GM10266 (cell line): ENCODE measurements around the gene CLNK.

Experiments used
- DNase-seq: peaks from one replicate; pipeline ENCODE4 v3.0.0; 2012; ENCODE audit errors: extremely low spot score
- TF ChIP-seq, protein P1 (sequence below): IDR thresholded peaks from 2 replicates; pipeline ENCODE4 v1.5.1; 2012; ENCODE audit warnings: mild to moderate bottlenecking, low read depth; ENCODE audit not compliant: control insufficient read depth, insufficient read depth; ENCODE audit errors: missing control alignments

CLNK gene

DNA sequence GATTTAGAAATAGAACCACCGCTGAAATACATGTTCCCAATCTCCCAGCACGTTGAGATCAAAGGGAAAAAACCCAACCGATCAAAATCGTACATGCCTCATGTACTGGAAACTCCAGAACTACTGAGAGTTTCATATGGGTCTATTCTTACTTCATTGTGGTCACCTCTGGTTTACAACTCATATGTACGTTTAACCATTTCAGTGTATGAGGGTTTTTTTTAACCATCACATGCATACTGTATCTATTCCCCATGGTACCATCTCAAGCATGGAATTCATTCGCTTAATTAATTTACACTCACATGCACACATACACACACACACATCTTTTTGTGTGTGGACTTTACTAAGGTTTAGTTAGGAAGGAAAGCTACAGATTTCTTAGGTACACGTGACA lies 46.0 kb upstream of the CLNK start:
- TF ChIP-seq, protein P1, sequence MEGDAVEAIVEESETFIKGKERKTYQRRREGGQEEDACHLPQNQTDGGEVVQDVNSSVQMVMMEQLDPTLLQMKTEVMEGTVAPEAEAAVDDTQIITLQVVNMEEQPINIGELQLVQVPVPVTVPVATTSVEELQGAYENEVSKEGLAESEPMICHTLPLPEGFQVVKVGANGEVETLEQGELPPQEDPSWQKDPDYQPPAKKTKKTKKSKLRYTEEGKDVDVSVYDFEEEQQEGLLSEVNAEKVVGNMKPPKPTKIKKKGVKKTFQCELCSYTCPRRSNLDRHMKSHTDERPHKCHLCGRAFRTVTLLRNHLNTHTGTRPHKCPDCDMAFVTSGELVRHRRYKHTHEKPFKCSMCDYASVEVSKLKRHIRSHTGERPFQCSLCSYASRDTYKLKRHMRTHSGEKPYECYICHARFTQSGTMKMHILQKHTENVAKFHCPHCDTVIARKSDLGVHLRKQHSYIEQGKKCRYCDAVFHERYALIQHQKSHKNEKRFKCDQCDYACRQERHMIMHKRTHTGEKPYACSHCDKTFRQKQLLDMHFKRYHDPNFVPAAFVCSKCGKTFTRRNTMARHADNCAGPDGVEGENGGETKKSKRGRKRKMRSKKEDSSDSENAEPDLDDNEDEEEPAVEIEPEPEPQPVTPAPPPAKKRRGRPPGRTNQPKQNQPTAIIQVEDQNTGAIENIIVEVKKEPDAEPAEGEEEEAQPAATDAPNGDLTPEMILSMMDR, result no peak
- peak; percentile 30 for DNase-seq

DNA sequence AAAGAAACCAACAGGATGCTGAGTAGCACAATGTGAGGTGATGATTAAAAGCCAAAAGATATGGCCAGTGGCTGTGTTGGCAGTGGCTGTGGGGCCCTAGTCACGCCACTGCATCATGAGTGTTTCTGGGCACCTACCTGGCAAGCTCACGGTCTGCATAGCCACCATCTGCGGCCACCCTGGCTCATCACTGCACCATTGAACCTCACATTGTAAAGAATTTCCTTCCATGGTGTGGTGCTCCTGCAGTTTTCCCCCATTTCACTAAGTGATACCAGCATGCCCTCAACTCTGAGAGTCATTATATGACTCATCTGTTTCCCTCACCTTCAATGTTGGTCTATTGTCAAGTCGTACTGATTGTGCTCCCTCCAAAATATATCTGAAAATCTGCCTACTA lies 45.5 kb upstream of the CLNK start:
- DNase-seq, result no peak
- TF ChIP-seq, protein P1, result no peak

- TF ChIP-seq, protein P1, result no peak
- DNase-seq, result no peak
These were observed 44.8 kb upstream of the CLNK start for GRCh38 chr4:10729366-10729765.

- TF ChIP-seq, protein P1, result no peak
- no peak for DNase-seq
These were observed 43.4 kb upstream of the CLNK start for GRCh38 chr4:10728016-10728415.

DNA sequence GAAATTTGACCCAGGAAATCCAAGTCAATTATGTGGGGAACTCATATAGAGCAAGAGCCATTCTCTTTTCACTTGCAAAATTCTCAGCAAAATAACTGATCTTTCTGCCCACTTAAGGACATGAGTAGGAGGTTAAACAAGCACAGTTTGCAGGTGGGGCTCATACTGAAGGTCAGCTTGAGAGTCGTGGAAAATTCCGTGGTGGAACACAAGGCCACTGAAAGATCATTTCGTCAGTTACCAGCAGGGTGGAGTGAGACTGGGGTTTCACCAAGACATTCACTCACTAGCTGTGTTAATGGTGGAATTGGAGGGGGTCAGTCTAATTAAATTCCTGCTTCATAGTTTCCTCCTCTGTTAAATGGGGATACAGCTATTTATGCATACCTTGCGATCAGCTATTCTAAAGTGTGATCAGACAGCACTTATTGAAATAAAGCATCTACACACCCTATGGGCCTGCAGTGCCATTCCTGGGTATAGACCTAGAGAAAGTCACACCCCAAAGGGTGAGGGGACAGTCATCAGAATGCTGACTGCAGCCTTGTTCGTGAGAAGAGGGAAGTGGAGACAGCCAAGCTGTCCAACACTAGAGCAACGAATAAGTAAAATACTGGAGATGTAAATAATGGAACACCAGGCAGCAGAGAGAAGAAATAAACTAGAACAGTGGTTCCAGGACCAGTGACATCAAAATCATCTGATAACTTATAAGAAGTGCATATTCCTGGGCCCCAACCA lies 42.7 kb upstream of the CLNK start:
- DNase-seq, result peak; percentile 24
- TF ChIP-seq, protein P1, result no peak

- TF ChIP-seq, protein P1, result no peak
- DNase-seq, result no peak
These were observed 38.4 kb upstream of the CLNK start for GRCh38 chr4:10722957-10723356.

GRCh38 chr4:10721616-10722015 lies 37.0 kb upstream of the CLNK start:
- TF ChIP-seq, protein P1, result no peak
- DNase-seq, result no peak
